AG04449 (cell line): Measurements from ENCODE around the gene KCNQ1.

Experiments
- CTCF ChIA-PET: fragments of 350-600 bp; formaldehyde crosslinking; extraction: SDS; loops from one replicate; lab custom pipeline; 2021; ENCODE audit warnings: antibody characterized with exemption; lab: Yijun Ruan, JAX
- POLR2A ChIA-PET: fragments of 400-600, 350-600 bp; formaldehyde crosslinking; extraction: SDS; loops from one replicate; lab custom pipeline; 2020; ENCODE audit warnings: antibody characterized with exemption, inconsistent platforms; lab: Yijun Ruan, JAX
- DNase-seq: peaks from one replicate; pipeline ENCODE4 v3.0.0-alpha.2; 2010; ENCODE audit warnings: low read depth, low spot score
- H3K4me3 ChIP-seq: 2 replicates; pipeline ENCODE4 v1.5.1; 2011; ENCODE audit warnings: low read depth, mild to moderate bottlenecking, control low read depth, low read length
- CTCF ChIP-seq: IDR thresholded peaks from one replicate; pipeline ENCODE4 v1.5.1; 2011; ENCODE audit warnings: mild to moderate bottlenecking, moderate library complexity, low read length, control low read depth, inconsistent platforms; ENCODE audit not compliant: insufficient read depth; ENCODE audit errors: missing control alignments

Gene KCNQ1

GRCh38 chr11:2738551-2739431 lies 294.0 kb downstream of the KCNQ1 start:
- ChIA-PET CTCF (no interaction called here), POLR2A (no interaction called here)

DNA sequence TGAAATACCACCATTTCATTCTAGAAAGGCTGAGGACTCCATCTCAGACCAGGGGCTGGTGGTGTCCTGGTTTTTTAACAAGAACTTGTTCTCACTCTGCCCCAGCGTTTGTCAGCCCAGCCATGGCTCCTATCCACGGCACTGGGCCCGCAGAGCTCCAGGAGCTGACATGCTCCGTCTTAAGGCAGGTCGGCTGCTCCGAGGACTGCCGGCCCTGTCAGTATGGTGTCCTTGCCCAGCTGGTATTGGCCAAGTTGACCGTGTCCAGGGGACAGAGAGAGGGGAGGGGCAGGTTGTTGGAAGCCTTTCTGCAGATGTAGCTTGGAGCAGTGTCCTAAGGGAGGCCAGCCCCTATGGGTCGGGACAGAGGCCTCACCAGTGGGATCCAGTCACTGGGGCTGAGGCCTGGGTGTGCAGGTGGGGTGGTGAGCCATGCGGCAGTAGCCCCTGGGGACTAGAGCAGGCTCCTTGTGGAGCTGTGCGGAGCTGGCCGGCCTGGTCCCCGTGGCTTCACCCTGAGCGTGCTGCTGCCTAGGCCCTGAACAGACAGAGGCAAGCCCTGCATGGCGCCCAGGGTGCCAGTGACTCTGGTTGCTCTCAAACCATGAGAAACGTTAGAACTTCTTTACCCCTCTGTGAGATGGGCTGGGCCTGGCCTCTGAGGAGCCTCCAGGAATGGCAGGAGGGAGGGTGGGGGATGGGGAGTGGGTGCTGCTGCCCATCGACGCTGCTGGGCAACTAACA lies 294.9 kb downstream of the KCNQ1 start:
- no peak overlapping the region for H3K4me3 ChIP-seq
- TF ChIP-seq CTCF, result no peak
- DNase-seq, result no peak
- ChIA-PET CTCF (no interaction called here), POLR2A (no interaction called here)

More at GRCh38 chr11:2738551-2739431, 294.0 kb downstream of the KCNQ1 start:
- TF ChIP-seq CTCF, result no peak
- no peak for DNase-seq
- H3K4me3 ChIP-seq, result no peak overlapping the region

- H3K4me3 ChIP-seq, result no peak overlapping the region
- no peak for DNase-seq
- POLR2A ChIA-PET, result no interaction called here
- CTCF ChIA-PET, result no interaction called here
- no peak for TF ChIP-seq CTCF
These were observed 295.6 kb downstream of the KCNQ1 start for GRCh38 chr11:2740275-2740940.

DNA sequence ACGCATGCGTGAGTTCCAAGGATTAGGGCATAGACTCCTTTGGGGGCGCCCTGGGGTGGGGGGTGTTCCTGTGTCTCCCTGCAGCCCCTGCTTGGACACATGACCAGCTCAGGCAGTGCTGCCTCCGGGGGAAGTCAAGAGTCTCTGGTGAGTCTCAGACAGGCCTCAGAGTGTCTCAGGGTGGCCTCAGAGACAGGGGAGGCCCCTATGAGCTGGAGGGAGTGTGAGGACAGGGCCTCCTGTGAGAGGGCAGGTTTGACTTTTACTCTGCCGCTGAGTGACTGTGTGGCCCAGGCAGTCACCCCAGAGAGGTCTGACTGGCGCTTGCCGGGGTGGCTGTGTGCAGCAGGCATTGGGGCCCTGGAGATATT lies 296.2 kb downstream of the KCNQ1 start:
- ChIA-PET CTCF (no interaction called here), POLR2A (no interaction called here)
- DNase-seq, result no peak
- no peak overlapping the region for H3K4me3 ChIP-seq
- no peak for TF ChIP-seq CTCF

GRCh38 chr11:2741377-2742131 lies 296.7 kb downstream of the KCNQ1 start:
- H3K4me3 ChIP-seq, result no peak overlapping the region
- DNase-seq, result no peak
- no peak for TF ChIP-seq CTCF
- POLR2A ChIA-PET, result no interaction called here
- CTCF ChIA-PET, result no interaction called here
